ENCODE results near the gene CADM2.
"Not testable (repeated sequence)": the region's sequence is repeated elsewhere in the genome, so short reads cannot be mapped to it uniquely, and the experiment has no call there.

Gene CADM2

GRCh38 chr3:85939074-85939482, 980.3 kb downstream of the CADM2 start:
- Histone ChIP-seq H3K4me1 (ENCODE audit: control insufficient read depth in 2 of 2, insufficient read depth in 2 of 2, low read length in 2 of 2) (no peaks in the 10 kb centered on the region), H3K4me3 (ENCODE audit: low read length in 2 of 2) (no peak overlapping the region), H3K27me3 (ENCODE audit: control insufficient read depth in 2 of 2, insufficient read depth in 2 of 2, low read length in 2 of 2) (no peaks in the 10 kb centered on the region), H3K9ac (ENCODE audit: low read depth in 1 of 2, low read length in 2 of 2) (no peak overlapping the region), H3K9me3 (ENCODE audit: control insufficient read depth in 2 of 2, low read length in 2 of 2) (no peaks in the 10 kb centered on the region), H3K36me3 (ENCODE audit: control insufficient read depth in 2 of 2, insufficient read depth in 2 of 2, low read length in 2 of 2) (no peaks in the 10 kb centered on the region), H3K27ac (ENCODE audit: low read depth in 2 of 2, low read length in 2 of 2) (no peak overlapping the region)

GRCh38 chr3:85950435-85950834, 991.6 kb downstream of the CADM2 start:
- Histone ChIP-seq H3K9me3 (ENCODE audit: control insufficient read depth in 2 of 2, low read length in 2 of 2) (no peaks in the 10 kb centered on the region), H3K27me3 (ENCODE audit: control insufficient read depth in 2 of 2, insufficient read depth in 2 of 2, low read length in 2 of 2) (no peaks in the 10 kb centered on the region), H3K4me1 (ENCODE audit: control insufficient read depth in 2 of 2, insufficient read depth in 2 of 2, low read length in 2 of 2) (no peaks in the 10 kb centered on the region), H3K27ac (ENCODE audit: low read depth in 2 of 2, low read length in 2 of 2) (no peak overlapping the region), H3K36me3 (ENCODE audit: control insufficient read depth in 2 of 2, insufficient read depth in 2 of 2, low read length in 2 of 2) (no peaks in the 10 kb centered on the region), H3K4me3 (ENCODE audit: low read length in 2 of 2) (no peak overlapping the region), H3K9ac (ENCODE audit: low read depth in 1 of 2, low read length in 2 of 2) (no peak overlapping the region)

DNA sequence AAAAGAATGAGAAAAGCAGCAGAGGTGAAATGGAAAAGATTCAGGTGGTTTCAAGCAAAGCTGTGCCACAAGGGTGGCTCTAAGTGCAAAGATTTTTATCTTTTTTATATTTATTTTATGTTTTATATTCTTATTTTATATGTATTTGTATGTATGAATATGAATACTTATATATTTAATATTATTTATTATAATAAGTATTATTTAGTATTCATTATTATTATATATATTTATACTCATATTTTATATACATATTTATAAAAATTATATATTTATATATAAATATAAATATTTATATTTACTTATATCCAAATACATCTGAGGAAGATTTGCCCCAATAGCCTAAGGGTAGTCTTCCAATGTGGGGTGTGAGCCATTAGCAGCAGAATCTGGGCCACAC, 1002.0 kb downstream of the CADM2 start:
- Histone ChIP-seq H3K4me1 (ENCODE audit: control insufficient read depth in 2 of 2, insufficient read depth in 2 of 2, low read length in 2 of 2) (no peaks in the 10 kb centered on the region), H3K27me3 (ENCODE audit: control insufficient read depth in 2 of 2, insufficient read depth in 2 of 2, low read length in 2 of 2) (no peaks in the 10 kb centered on the region), H3K9ac (ENCODE audit: low read depth in 1 of 2, low read length in 2 of 2) (no peak overlapping the region), H3K27ac (ENCODE audit: low read depth in 2 of 2, low read length in 2 of 2) (no peak overlapping the region), H3K9me3 (ENCODE audit: control insufficient read depth in 2 of 2, low read length in 2 of 2) (no peaks in the 10 kb centered on the region), H3K36me3 (ENCODE audit: control insufficient read depth in 2 of 2, insufficient read depth in 2 of 2, low read length in 2 of 2) (no peaks in the 10 kb centered on the region), H3K4me3 (ENCODE audit: low read length in 2 of 2) (no peak overlapping the region)

DNA sequence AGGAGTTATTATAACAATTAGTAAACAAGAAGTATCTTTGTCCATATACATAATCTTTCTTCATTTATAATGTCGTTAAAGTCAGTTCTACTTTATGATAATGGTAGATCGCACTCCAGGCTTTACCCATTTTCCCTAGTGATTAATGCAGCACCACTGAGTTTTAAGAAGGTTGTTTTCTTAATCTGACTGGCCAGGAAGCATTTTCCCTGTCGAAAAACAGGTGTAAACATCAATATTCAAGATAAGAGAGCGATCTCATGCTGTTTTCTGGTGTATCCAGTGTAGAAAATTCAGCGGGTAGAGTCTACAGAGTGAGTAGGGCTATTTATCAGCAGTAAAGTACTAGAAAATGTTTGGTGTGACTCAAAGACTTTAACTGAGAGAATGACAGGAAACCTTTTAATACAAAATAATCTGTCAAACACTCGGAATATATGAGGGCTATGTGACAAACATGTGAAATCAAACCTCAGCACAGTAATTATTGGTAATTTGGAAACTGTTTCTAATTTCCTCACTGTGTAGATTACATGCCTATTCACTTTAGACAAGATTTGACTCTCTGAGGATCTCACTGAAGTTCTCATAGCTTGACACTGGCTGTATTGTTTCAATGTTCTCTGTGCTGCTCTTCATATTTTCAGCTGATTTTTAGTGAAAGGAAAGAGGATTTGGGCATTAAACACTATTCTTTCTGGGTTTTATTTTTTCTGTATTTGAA, 1019.0 kb downstream of the CADM2 start:
- Histone ChIP-seq H3K9ac (ENCODE audit: low read depth in 1 of 2, low read length in 2 of 2) (no peak overlapping the region), H3K27ac (ENCODE audit: low read depth in 2 of 2, low read length in 2 of 2) (no peak overlapping the region), H3K4me3 (ENCODE audit: low read length in 2 of 2) (no peak overlapping the region), H3K36me3 (ENCODE audit: control insufficient read depth in 2 of 2, insufficient read depth in 2 of 2, low read length in 2 of 2) (no peaks in the 10 kb centered on the region), H3K27me3 (ENCODE audit: control insufficient read depth in 2 of 2, insufficient read depth in 2 of 2, low read length in 2 of 2) (no peaks in the 10 kb centered on the region), H3K9me3 (ENCODE audit: control insufficient read depth in 2 of 2, low read length in 2 of 2) (no peaks in the 10 kb centered on the region), H3K4me1 (ENCODE audit: control insufficient read depth in 2 of 2, insufficient read depth in 2 of 2, low read length in 2 of 2) (no peaks in the 10 kb centered on the region)

DNA sequence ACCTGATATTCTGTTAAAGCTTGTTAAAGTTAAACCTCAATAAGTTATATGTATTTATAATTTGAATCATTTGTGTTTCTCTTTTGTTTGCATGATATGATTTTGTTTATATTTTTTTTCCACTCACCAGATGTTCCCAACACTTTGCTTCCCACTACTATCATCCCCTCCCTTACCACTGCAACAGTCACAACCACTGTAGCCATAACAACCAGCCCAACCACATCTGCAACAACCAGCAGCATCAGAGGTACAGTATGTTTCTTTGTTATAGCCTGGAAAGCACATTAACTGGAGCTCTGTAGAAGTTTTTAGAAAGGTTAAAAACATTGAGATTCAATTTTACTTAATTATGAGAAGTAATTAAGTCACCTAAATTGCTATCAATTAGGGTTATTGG, 1020.2 kb downstream of the CADM2 start:
- Histone ChIP-seq H3K27me3 (ENCODE audit: control insufficient read depth in 2 of 2, insufficient read depth in 2 of 2, low read length in 2 of 2) (no peaks in the 10 kb centered on the region), H3K9me3 (ENCODE audit: control insufficient read depth in 2 of 2, low read length in 2 of 2) (no peaks in the 10 kb centered on the region), H3K36me3 (ENCODE audit: control insufficient read depth in 2 of 2, insufficient read depth in 2 of 2, low read length in 2 of 2) (no peaks in the 10 kb centered on the region), H3K4me1 (ENCODE audit: control insufficient read depth in 2 of 2, insufficient read depth in 2 of 2, low read length in 2 of 2) (no peaks in the 10 kb centered on the region), H3K9ac (ENCODE audit: low read depth in 1 of 2, low read length in 2 of 2) (no peak overlapping the region), H3K4me3 (ENCODE audit: low read length in 2 of 2) (no peak overlapping the region), H3K27ac (ENCODE audit: low read depth in 2 of 2, low read length in 2 of 2) (no peak overlapping the region)

DNA sequence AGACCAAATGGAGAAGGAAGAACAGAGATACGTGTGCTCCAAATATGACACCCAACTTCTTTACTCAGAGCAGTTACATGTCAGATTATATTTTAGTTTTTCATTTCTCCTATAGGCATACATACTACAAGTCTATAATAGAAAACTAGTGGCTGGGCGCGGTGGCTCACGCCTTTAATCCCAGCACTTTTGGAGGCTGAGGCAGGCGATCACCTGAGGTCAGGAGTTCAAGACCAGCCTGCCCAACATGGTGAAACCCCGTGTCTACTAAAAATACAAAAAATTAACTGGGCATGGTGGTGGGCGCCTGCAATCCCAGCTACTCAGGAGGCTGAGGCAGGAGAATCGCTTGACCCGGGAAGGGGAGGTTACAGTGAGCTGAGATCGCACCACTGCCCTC, 1030.8 kb downstream of the CADM2 start:
- H3K9ac ChIP-seq (ENCODE audit: low read depth in 1 of 2, low read length in 2 of 2); H3K9me3 ChIP-seq (ENCODE audit: control insufficient read depth in 2 of 2, low read length in 2 of 2); H3K4me3 ChIP-seq (ENCODE audit: low read length in 2 of 2); H3K27me3 ChIP-seq (ENCODE audit: control insufficient read depth in 2 of 2, insufficient read depth in 2 of 2, low read length in 2 of 2); H3K27ac ChIP-seq (ENCODE audit: low read depth in 2 of 2, low read length in 2 of 2); H3K36me3 ChIP-seq (ENCODE audit: control insufficient read depth in 2 of 2, insufficient read depth in 2 of 2, low read length in 2 of 2); H3K4me1 ChIP-seq (ENCODE audit: control insufficient read depth in 2 of 2, insufficient read depth in 2 of 2, low read length in 2 of 2): not testable (repeated sequence)

- H3K4me3 ChIP-seq (ENCODE audit: low read length in 2 of 2): no peak overlapping the region
- H3K4me1 ChIP-seq (ENCODE audit: control insufficient read depth in 2 of 2, insufficient read depth in 2 of 2, low read length in 2 of 2): no peaks in the 10 kb centered on the region
- no peaks in the 10 kb centered on the region for H3K27me3 ChIP-seq (ENCODE audit: control insufficient read depth in 2 of 2, insufficient read depth in 2 of 2, low read length in 2 of 2)
- H3K9me3 ChIP-seq (ENCODE audit: control insufficient read depth in 2 of 2, low read length in 2 of 2): no peaks in the 10 kb centered on the region
- no peaks in the 10 kb centered on the region for H3K36me3 ChIP-seq (ENCODE audit: control insufficient read depth in 2 of 2, insufficient read depth in 2 of 2, low read length in 2 of 2)
- H3K9ac ChIP-seq (ENCODE audit: low read depth in 1 of 2, low read length in 2 of 2): no peak overlapping the region
- H3K27ac ChIP-seq (ENCODE audit: low read depth in 2 of 2, low read length in 2 of 2): no peak overlapping the region
These were observed 1070.8 kb downstream of the CADM2 start for GRCh38 chr3:86029590-86029989.

DNA sequence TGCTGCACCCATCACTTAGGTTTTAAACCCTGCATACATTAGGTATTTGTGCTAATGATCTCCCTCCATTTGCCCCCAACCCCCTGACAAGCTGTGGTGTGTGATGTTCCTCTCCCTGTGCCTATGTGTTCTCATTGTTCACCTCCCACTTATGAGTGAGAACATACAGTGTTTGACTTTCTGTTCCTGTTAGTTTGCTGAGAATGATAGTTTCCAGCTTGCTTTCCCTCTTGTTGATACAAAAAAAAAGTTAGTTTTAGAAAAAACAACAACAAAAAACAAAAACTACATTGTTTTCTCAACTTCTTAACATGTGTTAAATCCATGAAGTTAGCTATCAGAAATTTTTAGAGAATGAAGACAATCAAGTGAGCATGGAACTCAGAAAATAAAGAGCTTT, 1079.1 kb downstream of the CADM2 start:
- Histone ChIP-seq H3K4me1 (ENCODE audit: control insufficient read depth in 2 of 2, insufficient read depth in 2 of 2, low read length in 2 of 2) (no peaks in the 10 kb centered on the region), H3K4me3 (ENCODE audit: low read length in 2 of 2) (no peak overlapping the region), H3K9me3 (ENCODE audit: control insufficient read depth in 2 of 2, low read length in 2 of 2) (no peaks in the 10 kb centered on the region), H3K27me3 (ENCODE audit: control insufficient read depth in 2 of 2, insufficient read depth in 2 of 2, low read length in 2 of 2) (no peaks in the 10 kb centered on the region), H3K36me3 (ENCODE audit: control insufficient read depth in 2 of 2, insufficient read depth in 2 of 2, low read length in 2 of 2) (no peaks in the 10 kb centered on the region), H3K9ac (ENCODE audit: low read depth in 1 of 2, low read length in 2 of 2) (no peak overlapping the region), H3K27ac (ENCODE audit: low read depth in 2 of 2, low read length in 2 of 2) (no peak overlapping the region)

GRCh38 chr3:86046436-86047136, 1087.8 kb downstream of the CADM2 start:
- H3K27ac ChIP-seq (ENCODE audit: low read depth in 2 of 2, low read length in 2 of 2): no peak overlapping the region
- no peak overlapping the region for H3K4me3 ChIP-seq (ENCODE audit: low read length in 2 of 2)
- H3K27me3 ChIP-seq (ENCODE audit: control insufficient read depth in 2 of 2, insufficient read depth in 2 of 2, low read length in 2 of 2): no peaks in the 10 kb centered on the region
- no peak overlapping the region for H3K9ac ChIP-seq (ENCODE audit: low read depth in 1 of 2, low read length in 2 of 2)
- no peaks in the 10 kb centered on the region for H3K9me3 ChIP-seq (ENCODE audit: control insufficient read depth in 2 of 2, low read length in 2 of 2)
- no peaks in the 10 kb centered on the region for H3K36me3 ChIP-seq (ENCODE audit: control insufficient read depth in 2 of 2, insufficient read depth in 2 of 2, low read length in 2 of 2)
- H3K4me1 ChIP-seq (ENCODE audit: control insufficient read depth in 2 of 2, insufficient read depth in 2 of 2, low read length in 2 of 2): no peaks in the 10 kb centered on the region

GRCh38 chr3:86047161-86047560, 1088.4 kb downstream of the CADM2 start:
- H3K4me3 ChIP-seq (ENCODE audit: low read length in 2 of 2): no peak overlapping the region
- H3K36me3 ChIP-seq (ENCODE audit: control insufficient read depth in 2 of 2, insufficient read depth in 2 of 2, low read length in 2 of 2): no peaks in the 10 kb centered on the region
- H3K9ac ChIP-seq (ENCODE audit: low read depth in 1 of 2, low read length in 2 of 2): no peak overlapping the region
- H3K4me1 ChIP-seq (ENCODE audit: control insufficient read depth in 2 of 2, insufficient read depth in 2 of 2, low read length in 2 of 2): no peaks in the 10 kb centered on the region
- H3K9me3 ChIP-seq (ENCODE audit: control insufficient read depth in 2 of 2, low read length in 2 of 2): no peaks in the 10 kb centered on the region
- H3K27ac ChIP-seq (ENCODE audit: low read depth in 2 of 2, low read length in 2 of 2): no peak overlapping the region
- H3K27me3 ChIP-seq (ENCODE audit: control insufficient read depth in 2 of 2, insufficient read depth in 2 of 2, low read length in 2 of 2): no peaks in the 10 kb centered on the region
